H1 (cell line): Measurements from ENCODE around the gene MLKL. TPM values are rescaled to one million over a fixed set of nuclear protein-coding genes. Genes with fewer than 3 reads are reported as not detected.
A peak's percentile ranks its signal among the peaks of the same experiment; 100 is the strongest.

Source experiments
- CTCF ChIA-PET: fragments of 300-600 bp; sonication (Branson Sonifier 250); formaldehyde crosslinking; loops from one replicate; lab custom pipeline; 2021; ENCODE audit not compliant: partially characterized antibody; lab: Charles Lee
- POLR2A ChIA-PET: fragments of 300-600 bp; sonication (Branson Sonifier 250); formaldehyde crosslinking; loops from one replicate; lab custom pipeline; 2021; ENCODE audit warnings: inconsistent platforms; ENCODE audit not compliant: partially characterized antibody; lab: Charles Lee
- DNase-seq, 2 experiments: peaks; one replicate each; pipeline versions ENCODE4 v3.0.0 to v3.0.0-alpha.2; 2010 to 2022; ENCODE audit warnings: low spot score in 2 of 2, low read depth in 1 of 2, mixed read lengths in 1 of 2
- FAIRE-seq: peaks from 2 replicates; lab custom pipeline; 2011; peaks lifted over from hg19 to GRCh38; lab: Jason Lieb, UNC
- H2AFZ ChIP-seq: 2 replicates; pipeline ENCODE4 v1.8.1; 2012; ENCODE audit warnings: low read length, inconsistent platforms
- H2AK5ac ChIP-seq: 2 replicates; pipeline ENCODE4 v1.6.1; 2013; ENCODE audit warnings: low read depth, low read length
- H2BK120ac ChIP-seq: replicated peaks from 2 replicates; pipeline ENCODE3; 2013; ENCODE audit warnings: low read depth, low read length, inconsistent platforms
- H2BK12ac ChIP-seq: 2 replicates; pipeline ENCODE4 v1.6.1; 2013; ENCODE audit warnings: low read depth, low read length
- H2BK15ac ChIP-seq: 2 replicates; pipeline ENCODE4 v1.6.1; 2013; ENCODE audit warnings: low read length
- H2BK20ac ChIP-seq: 2 replicates; pipeline ENCODE4 v1.6.1; 2013; ENCODE audit warnings: low read length
- H2BK5ac ChIP-seq: 2 replicates; pipeline ENCODE4 v1.6.1; 2013; ENCODE audit warnings: low read depth, low read length
- H3K14ac ChIP-seq: 2 replicates; pipeline ENCODE4 v1.6.1; 2013; ENCODE audit warnings: inconsistent platforms; ENCODE audit not compliant: insufficient read length
- H3K18ac ChIP-seq: 2 replicates; pipeline ENCODE4 v1.6.1; 2013; ENCODE audit warnings: low read length; ENCODE audit errors: extremely low read depth
- H3K23ac ChIP-seq: 2 replicates; pipeline ENCODE4 v1.6.1; 2013; ENCODE audit warnings: inconsistent platforms; ENCODE audit not compliant: insufficient read length
- H3K23me2 ChIP-seq: 2 replicates; pipeline ENCODE4 v1.6.1; 2013; ENCODE audit warnings: low read depth, low read length
- H3K27ac ChIP-seq: 2 replicates; pipeline ENCODE4 v1.6.1; 2011; ENCODE audit warnings: low read depth, low read length, inconsistent platforms
- H3K27me3 ChIP-seq, 4 experiments: replicated peaks in 1 of 4; 1 replicate in 1 of 4; 2 replicates in 3 of 4; pipeline versions ENCODE4 v1.6.1 to v1.8.1; 2011 to 2013; ENCODE audit warnings: low read length in 3 of 4, mild to moderate bottlenecking in 3 of 4, inconsistent platforms in 2 of 4, mixed read lengths in 2 of 4, moderate library complexity in 1 of 4; ENCODE audit not compliant: control insufficient read depth in 3 of 4, insufficient read depth in 3 of 4; ENCODE audit errors: extremely low read depth in 1 of 4
- H3K36me3 ChIP-seq, 4 experiments: 2 replicates each; pipeline versions ENCODE4 v1.6.1 to v1.8.1; 2011 to 2013; ENCODE audit warnings: mild to moderate bottlenecking in 4 of 4, low read length in 3 of 4, moderate library complexity in 2 of 4, control low read depth in 1 of 4, inconsistent platforms in 1 of 4; ENCODE audit not compliant: insufficient read depth in 4 of 4, control insufficient read depth in 2 of 4
- H3K4ac ChIP-seq: replicated peaks from 2 replicates; pipeline ENCODE3; 2013; ENCODE audit warnings: low read length, low read depth, mixed read lengths, inconsistent platforms; ENCODE audit not compliant: insufficient read length
- H3K4me1 ChIP-seq, 4 experiments: replicated peaks in 1 of 4; 1 replicate in 1 of 4; 2 replicates in 3 of 4; pipeline versions ENCODE4 v1.6.1 to v1.8.1; 2011 to 2013; ENCODE audit warnings: low read length in 3 of 4, inconsistent platforms in 2 of 4, mixed read lengths in 1 of 4; ENCODE audit not compliant: insufficient read depth in 4 of 4, control insufficient read depth in 3 of 4
- H3K4me2 ChIP-seq, 2 experiments: 2 replicates each; pipeline versions ENCODE4 v1.6.1 to v1.8.1; 2011 to 2013; ENCODE audit warnings: low read depth in 2 of 2, low read length in 2 of 2, control low read depth in 1 of 2, inconsistent platforms in 1 of 2, mild to moderate bottlenecking in 1 of 2; ENCODE audit not compliant: insufficient read depth in 1 of 2
- H3K4me3 ChIP-seq, 4 experiments: fragments of 200-600, 300-600 bp in 1 of 4; sonication (generic), shearing (Covaris generic), sonication (Bioruptor Twin) in 1 of 4; 2 replicates each; pipeline versions ENCODE4 v1.5.1 to v1.8.1; 2011 to 2016; ENCODE audit warnings: low read length in 4 of 4, low read depth in 3 of 4, control low read depth in 2 of 4, inconsistent platforms in 2 of 4, mild to moderate bottlenecking in 2 of 4, mixed read lengths in 1 of 4, moderate library complexity in 1 of 4; ENCODE audit not compliant: insufficient read depth in 2 of 4; ENCODE audit errors: extremely low read depth in 1 of 4
- H3K56ac ChIP-seq: replicated peaks from 2 replicates; pipeline ENCODE3; 2013; ENCODE audit warnings: low read depth, mild to moderate bottlenecking, mixed read lengths, low read length, inconsistent platforms; ENCODE audit not compliant: insufficient read length
- H3K79me1 ChIP-seq: 2 replicates; pipeline ENCODE4 v1.6.1; 2013; ENCODE audit warnings: low read depth, low read length, control low read depth
- H3K79me2 ChIP-seq, 2 experiments: 2 replicates each; pipeline versions ENCODE4 v1.6.1 to v1.8.1; 2012 to 2013; ENCODE audit warnings: low read length in 2 of 2, mild to moderate bottlenecking in 2 of 2, inconsistent platforms in 1 of 2; ENCODE audit not compliant: insufficient read depth in 2 of 2, control insufficient read depth in 1 of 2
- H3K9ac ChIP-seq, 4 experiments: replicated peaks in 1 of 4; 1 replicate in 1 of 4; 2 replicates in 3 of 4; pipeline versions ENCODE4 v1.6.1 to v1.8.1; 2011 to 2013; ENCODE audit warnings: low read depth in 3 of 4, low read length in 3 of 4, control low read depth in 2 of 4, mild to moderate bottlenecking in 2 of 4, moderate library complexity in 2 of 4, inconsistent platforms in 1 of 4; ENCODE audit errors: extremely low read depth in 1 of 4
- H3K9me3 ChIP-seq, 2 experiments: 2 replicates each; pipeline versions ENCODE4 v1.6.1 to v1.8.1; 2012 to 2013; ENCODE audit warnings: mild to moderate bottlenecking in 2 of 2, moderate library complexity in 2 of 2, control low read depth in 1 of 2, inconsistent platforms in 1 of 2, low read depth in 1 of 2, low read length in 1 of 2, mixed read lengths in 1 of 2; ENCODE audit not compliant: insufficient read depth in 2 of 2
- H4K20me1 ChIP-seq, 2 experiments: replicated peaks in 1 of 2; 2 replicates each; pipeline versions ENCODE3 to v1.8.1; 2011 to 2013; ENCODE audit warnings: inconsistent platforms in 2 of 2, low read length in 2 of 2, mild to moderate bottlenecking in 1 of 2; ENCODE audit not compliant: insufficient read depth in 2 of 2, control insufficient read depth in 1 of 2
- H4K5ac ChIP-seq: 2 replicates; pipeline ENCODE4 v1.6.1; 2013; ENCODE audit warnings: low read length, low read depth, mixed read lengths, inconsistent platforms; ENCODE audit not compliant: insufficient read length
- H4K8ac ChIP-seq: 2 replicates; pipeline ENCODE4 v1.8.0; 2013; ENCODE audit warnings: mild to moderate bottlenecking, moderate library complexity, low read length, inconsistent platforms; ENCODE audit not compliant: insufficient read depth; ENCODE audit errors: extremely low read depth
- H4K91ac ChIP-seq: replicated peaks from 2 replicates; pipeline ENCODE3; 2013; ENCODE audit warnings: low read length, mixed read lengths, inconsistent platforms; ENCODE audit not compliant: insufficient read length
- KDM1A ChIP-seq: fragments of 200-600, 300-600 bp; sonication (generic); IDR thresholded peaks from 2 replicates; pipeline ENCODE4 v1.7.1; 2016; ENCODE audit warnings: mild to moderate bottlenecking, low read length, borderline replicate concordance
- MAFK ChIP-seq: IDR thresholded peaks from 2 replicates; pipeline ENCODE4 v1.6.1; 2012; ENCODE audit warnings: low read depth, mild to moderate bottlenecking, improper control_type of control experiment, low read length
- MAX ChIP-seq: IDR thresholded peaks from 2 replicates; pipeline ENCODE4 v1.6.1; 2012; ENCODE audit warnings: inconsistent platforms
- SIN3A ChIP-seq, 2 experiments: IDR thresholded peaks in 1 of 2; conservative IDR thresholded peaks in 1 of 2; 2 replicates each; pipeline ENCODE4 v1.6.1; 2011 to 2012; ENCODE audit warnings: low read length in 2 of 2, improper control_type of control experiment in 1 of 2, low read depth in 1 of 2, mild to moderate bottlenecking in 1 of 2
- SIX5 ChIP-seq: IDR thresholded peaks from 2 replicates; pipeline ENCODE4 v1.6.1; 2011; ENCODE audit warnings: mild to moderate bottlenecking, low read depth, low read length
- SP4 ChIP-seq: IDR thresholded peaks from 2 replicates; pipeline ENCODE4 v1.6.1; 2012; ENCODE audit warnings: low read length, inconsistent platforms
- WGBS, 2 experiments: shearing (Covaris generic) in 1 of 2; methylation state at CpG; one replicate each; pipeline versions ENCODE4 v1.1.6 to v1.1.7; 2013 to 2015; ENCODE audit warnings: low lambda C conversion rate in 2 of 2, mixed read lengths in 2 of 2, inconsistent platforms in 1 of 2, low coverage in 1 of 2, missing lambda C conversion rate in 1 of 2; ENCODE audit not compliant: insufficient replicate concordance in 2 of 2, insufficient coverage in 1 of 2, insufficient read length in 1 of 2; ENCODE audit errors: extremely low coverage in 1 of 2, missing lambda C conversion rate in 1 of 2; 5-methylcytosine and 5-hydroxymethylcytosine counted together
- polyA plus RNA-seq, 7 experiments: library from polyadenylated mRNA; depleted of rRNA in 3 of 7; stranded (reverse) in 5 of 7; unstranded in 2 of 7; fragments of >200 nt in 5 of 7; fragments of 200-250 nt in 2 of 7; gene quantifications; 1 replicate in 5 of 7; 2 replicates in 1 of 7; 4 replicates in 1 of 7; pipeline versions ENCODE4 v1.2.1 to v1.2.3, GENCODE V29; 2011 to 2013; ENCODE audit warnings: missing spikeins in 2 of 7, mixed read lengths in 2 of 7
- total RNA-seq: library from RNA; stranded (reverse); fragmentation: NEBNext Ultra II Directional; extraction: Animal tissue kit (Norgen Biotek cat#: 25700); gene quantifications from 2 replicates; pipeline ENCODE4 v1.2.1, GENCODE V29; 2021

MLKL gene
- total and polyA plus RNA-seq, 2 of the 8 experiments (the other 6 are each of a cell fraction or from before 2014, with no cell fraction given): 1.6 to 2.1 TPM

- H2AFZ ChIP-seq: no peak overlapping the region
These were observed 34.4 kb upstream of the MLKL start for GRCh38 chr16:74735162-74735452.

More at GRCh38 chr16:74735162-74735452, 34.4 kb upstream of the MLKL start:
- FAIRE-seq: no peak
- H2BK120ac ChIP-seq: peak overlapping the region; percentile 96
- H2BK5ac ChIP-seq: peak overlapping the region; percentile 86; the same call in 1 of the 2 replicates
- TF ChIP-seq MAX (no peak), KDM1A (no peak), SIN3A (conservative IDR thresholded peaks at IDR 0.05 in 1 of 2, IDR thresholded peaks at IDR 0.05 in 1 of 2; ENCODE audit: low read depth in 1 of 2, low read length in 2 of 2) (no peak), MAFK (no peak), SIX5 (no peak), SP4 (no peak)
- no peaks in the 10 kb centered on the region for H3K79me2 ChIP-seq
- whole genome bisulfite sequencing, 2 experiments: 82% methylated on average over 10 of the region's 10 CpGs; no CpG with 5 or more reads in 1 of the 2 experiments
- peaks cover under 1 to 32% (median 25%) of the 10 kb centered on the region in 4 experiments for H3K4me1 ChIP-seq
- no peaks in the 10 kb centered on the region for H3K36me3 ChIP-seq
- H3K27me3 ChIP-seq: 0 out of 7 replicates have a peak, but pooled peaks cover 0 to 2% (median 0%) of the 10 kb centered on the region in 4 experiments
- no peak overlapping the region for H3K23ac ChIP-seq
- peaks cover 2% of the 10 kb centered on the region; the same call in 1 of the 2 replicates for H3K23me2 ChIP-seq
- ChIA-PET POLR2A (interaction anchor here (0.7 to 1.7 kb wide), 2 partner anchors 10 to 14 kb away, joined by 3 to 6 read pairs; no protein-coding TSS in a partner anchor), CTCF (interaction anchor here (0.7 to 32.9 kb wide), 5 partner anchors 15 to 128 kb away, joined by 3 to 576 read pairs (median 4); no protein-coding TSS in a partner anchor)
- no peak overlapping the region for H3K4me2 ChIP-seq
- no peak overlapping the region for H3K27ac ChIP-seq
- no peak overlapping the region for H4K5ac ChIP-seq
- no peaks in the 10 kb centered on the region for H4K20me1 ChIP-seq
- H2BK12ac ChIP-seq: peak overlapping the region; percentile 97
- H2AK5ac ChIP-seq: peak overlapping the region; percentile 43; the same call in 1 of the 2 replicates
- no peak overlapping the region; the same call in 1 of the 2 replicates for H4K8ac ChIP-seq
- peak overlapping the region; percentile 44 for H3K4ac ChIP-seq
- peak overlapping the region; percentile 31; the same call in 1 of the 2 replicates for H2BK15ac ChIP-seq
- no peak overlapping the region for H3K4me3 ChIP-seq
- no peak overlapping the region for H3K56ac ChIP-seq
- H3K79me1 ChIP-seq: no peaks in the 10 kb centered on the region
- no peak for DNase-seq
- H2BK20ac ChIP-seq: peak overlapping the region; percentile 90
- peak overlapping the region in 2 of 4 experiments; percentile 17 to 29; a peak in 2 of 7 replicates for H3K9ac ChIP-seq
- H4K91ac ChIP-seq: peak overlapping the region; percentile 94
- no peaks in the 10 kb centered on the region for H3K9me3 ChIP-seq
- H3K18ac ChIP-seq: peak overlapping the region; percentile 75
- no peak overlapping the region for H3K14ac ChIP-seq
